AG10803 (cell line): Measurements from ENCODE around the gene PRODH2.

ENCODE experiments used
- DNase-seq: peaks from one replicate; pipeline ENCODE4 v3.0.0; 2010; ENCODE audit warnings: low read depth
- H3K4me3 ChIP-seq: 2 replicates; pipeline ENCODE4 v1.5.1; 2011; ENCODE audit warnings: mild to moderate bottlenecking, low read length, control low read depth
- CTCF ChIP-seq: conservative IDR thresholded peaks from 2 replicates; pipeline ENCODE4 v1.5.1; 2011; ENCODE audit warnings: mild to moderate bottlenecking, low read length, control low read depth, inconsistent platforms

PRODH2 gene

GRCh38 chr19:35768082-35768421, 44.6 kb downstream of the PRODH2 start:
- no peak overlapping the region for H3K4me3 ChIP-seq
- no peak for TF ChIP-seq CTCF
- no peak for DNase-seq

DNA sequence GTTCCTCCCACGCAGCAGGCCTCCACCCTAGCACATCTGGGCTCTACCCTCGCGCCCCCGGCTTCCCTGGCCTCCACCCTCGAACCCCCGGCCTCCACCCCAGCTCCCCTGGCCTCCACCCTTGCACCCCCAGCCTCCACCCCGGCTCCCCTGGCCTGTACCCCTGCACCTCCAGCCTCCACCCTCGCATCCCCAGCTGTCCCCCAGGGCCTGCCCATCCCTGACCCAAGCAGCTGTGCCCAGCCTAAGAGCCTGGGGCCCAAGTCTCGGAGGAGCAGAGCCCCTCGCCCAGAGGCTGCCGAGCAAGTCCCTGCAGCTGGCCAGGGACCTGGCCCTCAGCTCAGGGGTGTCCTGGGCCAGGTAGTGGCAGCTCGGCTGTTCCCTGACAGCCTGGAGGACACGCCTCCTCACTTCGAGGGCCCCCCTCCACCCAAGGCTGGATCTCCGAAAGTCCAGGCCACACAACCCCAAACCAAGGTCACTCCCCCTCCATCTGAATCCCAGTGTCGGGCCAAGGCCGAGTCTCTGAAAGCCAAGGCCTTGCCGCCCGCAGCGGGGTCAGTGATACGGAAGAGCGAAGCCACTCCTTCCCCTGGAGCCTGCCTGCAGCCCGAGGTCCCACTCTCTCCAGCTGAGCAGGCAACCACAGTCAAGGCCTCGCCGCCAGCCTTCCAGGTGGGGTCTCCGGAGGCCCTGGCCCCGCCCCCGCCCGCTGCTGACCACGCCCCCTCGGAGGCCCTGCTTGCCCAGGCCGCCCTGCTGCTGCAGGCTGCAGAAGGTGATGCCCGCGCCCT, 45.2 kb downstream of the PRODH2 start:
- no peak for TF ChIP-seq CTCF
- no peak for DNase-seq
- H3K4me3 ChIP-seq = no peak overlapping the region

DNA sequence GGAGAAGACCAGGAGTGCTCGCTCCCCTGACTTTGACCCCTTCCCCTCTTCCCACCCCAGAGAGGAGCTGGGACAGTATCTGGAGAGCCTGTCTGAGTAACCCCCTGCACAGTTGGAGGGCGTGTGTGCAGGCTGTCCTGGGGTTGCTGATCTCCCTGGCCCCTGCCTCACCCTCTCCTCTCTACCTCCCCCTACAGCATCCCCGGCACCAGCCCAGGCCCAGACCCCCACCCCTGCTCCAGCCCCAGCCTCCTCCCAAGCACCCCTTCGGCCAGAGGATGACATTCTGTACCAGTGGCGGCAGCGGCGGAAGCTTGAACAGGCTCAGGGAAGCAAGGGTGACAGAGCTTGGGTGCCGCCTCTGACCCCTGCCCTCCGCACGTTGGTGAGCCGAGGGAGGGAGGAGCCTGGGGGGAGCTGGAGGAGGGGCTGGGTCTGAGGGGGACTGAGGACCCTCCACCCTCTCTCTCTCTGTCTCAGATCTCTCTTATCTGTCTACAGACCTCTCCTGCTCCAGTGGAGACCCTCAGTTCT, 46.0 kb downstream of the PRODH2 start:
- H3K4me3 ChIP-seq = no peak overlapping the region
- DNase-seq = no peak
- no peak for TF ChIP-seq CTCF

DNA sequence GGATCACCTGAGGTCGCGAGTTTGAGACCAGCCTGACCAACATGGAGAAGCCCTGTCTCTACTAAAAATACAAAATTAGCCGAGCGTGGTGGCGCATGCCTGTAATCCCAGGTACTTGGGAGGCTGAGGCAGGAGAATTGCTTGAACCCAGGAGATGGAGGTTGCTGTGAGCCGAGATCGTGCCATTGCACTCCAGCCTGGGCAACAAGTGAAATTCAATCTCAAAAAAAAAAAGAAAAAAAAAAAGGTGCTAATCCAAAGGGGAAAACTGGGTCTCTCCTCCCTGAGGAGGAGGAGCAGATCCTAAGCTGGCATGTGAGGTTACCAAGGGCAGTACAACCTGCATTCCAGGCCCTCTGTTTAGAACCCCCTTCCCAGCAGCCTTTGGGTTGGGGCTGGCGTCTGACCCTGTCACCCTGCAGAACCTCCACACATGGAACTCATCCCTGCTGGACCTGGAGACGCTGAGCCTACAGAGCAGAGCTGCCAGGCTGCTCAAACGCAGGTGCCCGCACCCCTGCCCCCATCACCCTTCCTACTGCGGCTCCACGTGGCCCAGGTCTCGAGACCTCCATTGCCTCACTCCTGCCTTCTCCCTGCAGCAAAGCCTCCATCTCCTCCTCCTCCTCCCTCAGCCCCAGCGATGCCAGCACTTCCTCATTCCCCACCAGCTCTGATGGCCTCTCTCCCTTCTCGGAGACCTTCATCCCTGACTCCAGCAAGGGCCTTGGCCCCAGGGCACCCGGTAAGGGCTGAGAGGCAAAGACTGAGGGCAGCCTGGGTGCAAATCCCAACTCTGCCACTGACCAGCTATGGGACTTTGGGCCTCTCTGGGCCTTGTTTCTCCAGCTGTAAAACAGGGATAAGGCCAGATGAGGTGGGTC, 48.0 kb downstream of the PRODH2 start:
- TF ChIP-seq CTCF = no peak
- H3K4me3 ChIP-seq = no peak overlapping the region
- DNase-seq = no peak

- no peak overlapping the region for H3K4me3 ChIP-seq
- no peak for DNase-seq
- TF ChIP-seq CTCF = no peak
Observed at GRCh38 chr19:35760711-35761349, 51.8 kb downstream of the PRODH2 start.

DNA sequence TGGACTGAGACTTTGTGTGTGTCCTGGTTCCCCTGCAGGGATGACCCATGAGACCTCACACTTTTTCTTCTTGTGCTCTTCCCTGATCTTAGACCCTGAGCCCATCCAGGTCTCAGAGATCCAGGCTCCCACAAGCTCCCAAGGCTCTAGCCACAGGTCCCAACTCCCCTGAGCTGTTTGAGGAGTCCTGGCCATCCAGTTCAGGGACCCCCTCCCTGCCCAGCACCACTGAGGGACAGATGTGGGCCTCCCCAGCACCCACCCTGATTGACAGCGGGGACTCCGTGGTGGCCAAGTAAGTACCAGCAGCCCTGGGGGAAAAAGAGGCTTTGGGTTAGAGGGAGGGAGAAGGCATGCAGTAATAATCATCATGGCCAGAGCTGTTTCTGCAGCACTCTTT, 52.9 kb downstream of the PRODH2 start:
- no peak for DNase-seq
- H3K4me3 ChIP-seq = no peak overlapping the region
- TF ChIP-seq CTCF = no peak
